ENCODE results near the gene SERHL2.
A peak's percentile ranks its signal among the peaks of the same experiment; 100 is the strongest.
"Not testable (repeated sequence)": the region's sequence is repeated elsewhere in the genome, so short reads cannot be mapped to it uniquely, and the experiment has no call there.

SERHL2 gene

DNA sequence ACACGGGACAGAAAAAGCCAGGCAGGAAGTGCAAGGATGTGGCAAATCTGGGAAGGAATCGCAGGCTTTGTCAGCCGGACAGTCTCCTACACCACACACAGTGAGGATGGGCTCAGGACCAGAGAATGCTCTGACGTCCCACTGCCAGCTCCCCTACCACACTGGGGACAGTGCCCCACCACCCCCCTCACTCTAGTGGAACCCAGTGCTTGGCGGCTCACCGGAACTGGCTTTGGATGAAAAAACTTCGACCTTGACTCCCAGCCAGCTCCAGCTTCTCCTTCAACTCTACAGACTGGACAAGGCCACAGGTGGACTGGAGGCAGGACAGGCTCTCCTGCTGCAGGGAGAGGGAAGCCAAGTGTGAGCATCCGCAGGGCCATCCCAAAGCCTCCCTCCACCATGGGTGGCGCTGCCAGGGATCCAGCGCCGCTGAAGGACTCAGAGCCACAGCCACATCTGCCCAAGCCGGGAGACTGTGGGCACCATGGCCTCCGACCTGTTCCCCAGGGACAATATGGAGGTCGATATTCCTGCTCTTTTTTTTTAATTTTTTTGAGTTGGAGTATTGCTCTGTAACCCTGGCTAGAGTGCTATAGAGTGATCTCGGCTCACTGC, 24.0 kb downstream of the SERHL2 start:
- H3K36me3 ChIP-seq (ENCODE audit: insufficient read depth, low read depth, low read length), result peaks cover 51% of the 10 kb centered on the region
- no peaks in the 10 kb centered on the region for H3K9me3 ChIP-seq (ENCODE audit: insufficient read depth, low read depth, low read length)
- H3K27ac ChIP-seq (ENCODE audit: low read length), result no peak overlapping the region
- H3K4me3 ChIP-seq (ENCODE audit: low read length), result no peak overlapping the region
- H3K9ac ChIP-seq (ENCODE audit: low read depth, low read length), result no peak overlapping the region
- H3K4me1 ChIP-seq (ENCODE audit: insufficient read depth, low read length), result no peaks in the 10 kb centered on the region
- H3K27me3 ChIP-seq (ENCODE audit: insufficient read depth, low read length), result no peaks in the 10 kb centered on the region

DNA sequence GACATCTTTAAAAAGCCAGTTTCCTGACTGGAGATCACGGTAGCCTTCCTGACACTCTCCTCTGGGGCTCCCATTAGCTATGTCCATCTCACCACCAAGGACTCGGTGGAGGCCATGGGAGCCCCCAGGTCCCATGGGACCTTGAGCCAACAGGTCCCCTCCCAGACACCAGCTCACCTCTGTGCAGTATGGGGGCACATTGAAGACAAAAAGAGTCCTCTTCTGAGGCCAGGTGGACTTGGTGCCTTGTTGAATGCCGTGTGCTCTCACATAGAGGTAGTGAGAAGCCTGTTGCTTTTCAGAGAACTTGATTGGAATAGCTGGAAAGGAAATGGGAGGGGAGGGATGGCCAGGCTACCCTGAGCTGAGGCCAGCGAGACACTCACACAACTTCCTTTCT, 26.3 kb downstream of the SERHL2 start:
- not testable (repeated sequence) for H3K4me1 ChIP-seq (ENCODE audit: insufficient read depth, low read length); H3K9ac ChIP-seq (ENCODE audit: low read depth, low read length); H3K27ac ChIP-seq (ENCODE audit: low read length); H3K9me3 ChIP-seq (ENCODE audit: insufficient read depth, low read depth, low read length); H3K4me3 ChIP-seq (ENCODE audit: low read length); H3K27me3 ChIP-seq (ENCODE audit: insufficient read depth, low read length)
- peaks cover 55% of the 10 kb centered on the region for H3K36me3 ChIP-seq (ENCODE audit: insufficient read depth, low read depth, low read length)

DNA sequence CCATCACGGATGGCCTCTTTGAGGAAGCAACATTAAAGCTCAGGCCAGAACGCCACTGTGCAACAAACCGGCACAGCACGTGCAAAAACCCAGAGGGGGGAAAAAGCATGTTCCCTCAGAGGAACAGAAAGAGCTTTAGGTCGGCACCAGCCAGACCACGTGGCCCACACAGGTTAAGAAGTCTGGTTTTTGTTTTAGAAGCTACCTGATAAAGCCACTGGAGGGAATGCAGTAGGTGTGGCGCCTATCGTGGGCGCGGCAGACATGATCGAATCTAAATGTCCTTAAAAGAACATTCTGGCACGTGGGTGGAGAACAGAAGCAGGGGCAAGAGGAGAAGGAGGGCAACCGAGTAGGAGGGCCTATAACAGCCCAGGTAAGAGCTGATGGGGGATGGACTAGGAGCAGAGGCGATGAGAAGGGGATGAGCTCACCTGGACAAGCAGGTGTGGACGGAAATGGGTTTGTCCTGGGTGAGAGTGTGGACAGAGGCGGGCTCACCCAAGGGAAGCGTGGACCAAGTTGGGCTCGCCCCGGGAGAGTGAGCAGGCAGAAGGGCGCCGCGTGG, 27.5 kb downstream of the SERHL2 start:
- not testable (repeated sequence) for H3K4me1 ChIP-seq (ENCODE audit: insufficient read depth, low read length); H3K27me3 ChIP-seq (ENCODE audit: insufficient read depth, low read length); H3K27ac ChIP-seq (ENCODE audit: low read length); H3K9me3 ChIP-seq (ENCODE audit: insufficient read depth, low read depth, low read length)
- Histone ChIP-seq H3K36me3 (ENCODE audit: insufficient read depth, low read depth, low read length) (peaks cover 68% of the 10 kb centered on the region), H3K4me3 (ENCODE audit: low read length) (peak overlapping the region; percentile 76), H3K9ac (ENCODE audit: low read depth, low read length) (peak overlapping the region; percentile 83)

DNA sequence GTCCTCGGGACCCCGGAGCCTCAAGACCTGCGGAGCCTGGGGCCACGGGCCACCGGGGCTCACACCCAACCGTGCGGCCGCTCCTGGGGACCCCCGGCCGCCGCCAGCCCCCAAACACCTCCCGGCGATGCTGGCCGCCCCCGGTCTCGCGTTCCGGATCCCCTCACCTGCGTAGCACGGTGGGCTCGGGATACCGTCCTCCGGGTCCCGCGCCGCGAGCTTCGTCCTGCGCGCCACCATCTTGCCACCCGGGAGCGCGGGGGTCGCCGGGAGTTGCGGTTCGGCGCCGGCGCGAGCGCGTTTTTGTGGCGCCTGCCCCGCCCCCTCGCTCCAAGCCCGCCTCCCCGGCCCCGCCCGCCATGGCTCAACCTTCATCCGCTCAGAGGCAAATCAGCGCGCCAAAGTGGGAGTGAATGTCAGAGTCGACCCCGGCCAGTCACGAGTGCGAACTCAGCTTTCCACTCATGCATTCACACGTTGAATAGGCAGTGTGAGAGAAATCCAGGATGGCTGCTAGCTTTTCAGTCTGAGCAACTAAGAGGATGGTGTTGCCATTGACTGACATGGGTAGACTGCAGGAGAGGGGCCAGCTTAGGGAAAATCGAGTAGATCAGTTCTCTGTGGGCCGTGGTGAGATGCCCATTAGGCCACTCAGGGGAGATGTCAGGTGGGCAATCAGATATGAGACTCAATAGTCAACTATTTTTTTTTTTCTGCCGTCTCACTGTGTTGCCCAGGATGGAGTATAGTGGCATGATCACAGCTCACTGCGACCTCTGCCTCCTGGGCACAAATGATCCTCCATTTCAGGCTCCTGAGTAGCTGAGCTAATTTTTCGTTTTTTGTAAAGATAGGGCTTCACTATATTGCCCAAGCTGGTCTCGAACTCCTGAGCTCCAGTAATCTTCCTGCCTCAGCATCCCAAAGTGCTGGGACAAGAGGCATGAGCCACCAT, 28.3 kb downstream of the SERHL2 start:
- Histone ChIP-seq H3K27me3 (ENCODE audit: insufficient read depth, low read length) (no peaks in the 10 kb centered on the region), H3K9me3 (ENCODE audit: insufficient read depth, low read depth, low read length) (no peaks in the 10 kb centered on the region), H3K4me3 (ENCODE audit: low read length) (peak overlapping the region; percentile 75), H3K4me1 (ENCODE audit: insufficient read depth, low read length) (no peaks in the 10 kb centered on the region), H3K27ac (ENCODE audit: low read length) (no peak overlapping the region), H3K9ac (ENCODE audit: low read depth, low read length) (peak overlapping the region; percentile 83), H3K36me3 (ENCODE audit: insufficient read depth, low read depth, low read length) (peaks cover 73% of the 10 kb centered on the region)

DNA sequence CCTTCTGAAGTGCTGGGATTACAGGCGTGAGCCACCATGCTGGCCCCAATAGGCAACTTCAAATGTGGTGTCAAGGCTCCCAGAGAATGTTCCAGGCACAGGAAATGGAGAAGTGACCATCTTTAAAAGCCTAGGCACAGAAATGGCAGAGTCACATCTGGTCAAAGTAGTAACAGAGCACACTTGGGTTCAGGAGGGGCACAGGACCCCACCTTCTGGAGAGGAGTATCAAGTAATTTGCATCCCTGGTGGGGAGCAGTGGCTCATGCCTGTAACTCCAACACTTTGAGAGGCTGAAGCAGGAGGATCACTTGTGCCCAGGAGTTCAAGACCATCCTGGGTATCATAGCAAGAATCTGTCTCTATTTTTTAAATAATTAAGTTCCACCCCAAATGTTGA, 29.2 kb downstream of the SERHL2 start:
- Histone ChIP-seq H3K4me1 (ENCODE audit: insufficient read depth, low read length) (no peaks in the 10 kb centered on the region), H3K27me3 (ENCODE audit: insufficient read depth, low read length) (no peaks in the 10 kb centered on the region), H3K4me3 (ENCODE audit: low read length) (no peak overlapping the region), H3K36me3 (ENCODE audit: insufficient read depth, low read depth, low read length) (peaks cover 73% of the 10 kb centered on the region), H3K9me3 (ENCODE audit: insufficient read depth, low read depth, low read length) (no peaks in the 10 kb centered on the region), H3K27ac (ENCODE audit: low read length) (no peak overlapping the region), H3K9ac (ENCODE audit: low read depth, low read length) (no peak overlapping the region)

DNA sequence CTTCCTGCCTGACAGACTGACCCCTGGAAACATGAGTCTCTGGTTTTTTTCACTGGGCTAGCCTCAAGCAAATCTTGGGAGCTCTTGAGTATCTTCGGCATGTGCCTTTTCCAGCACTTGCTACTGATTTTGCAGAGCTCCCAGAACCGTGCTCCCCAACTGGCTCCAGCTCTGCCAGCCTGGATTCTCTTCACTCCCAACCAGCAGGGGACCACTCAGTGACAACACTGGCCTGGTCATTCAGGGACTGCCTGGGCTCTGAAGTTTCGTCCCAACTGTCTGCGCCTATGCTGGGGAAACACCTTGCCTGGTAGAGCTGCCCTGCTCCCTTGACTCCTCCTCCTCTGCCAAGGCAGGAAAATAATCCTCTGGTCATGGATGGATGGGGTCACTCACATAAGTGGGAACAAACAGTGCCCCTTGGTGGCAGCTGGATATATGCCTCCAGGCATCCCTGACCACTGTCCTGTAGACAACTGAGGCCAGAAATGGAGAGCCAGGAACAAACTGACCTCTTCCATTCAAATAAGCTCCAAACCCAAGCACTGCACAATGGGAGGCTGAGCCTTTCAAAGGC, 30.7 kb downstream of the SERHL2 start:
- no peak overlapping the region for H3K4me3 ChIP-seq (ENCODE audit: low read length)
- H3K9ac ChIP-seq (ENCODE audit: low read depth, low read length), result no peak overlapping the region
- H3K9me3 ChIP-seq (ENCODE audit: insufficient read depth, low read depth, low read length), result no peaks in the 10 kb centered on the region
- H3K27me3 ChIP-seq (ENCODE audit: insufficient read depth, low read length), result no peaks in the 10 kb centered on the region
- no peaks in the 10 kb centered on the region for H3K4me1 ChIP-seq (ENCODE audit: insufficient read depth, low read length)
- H3K27ac ChIP-seq (ENCODE audit: low read length), result no peak overlapping the region
- peaks cover 70% of the 10 kb centered on the region for H3K36me3 ChIP-seq (ENCODE audit: insufficient read depth, low read depth, low read length)

DNA sequence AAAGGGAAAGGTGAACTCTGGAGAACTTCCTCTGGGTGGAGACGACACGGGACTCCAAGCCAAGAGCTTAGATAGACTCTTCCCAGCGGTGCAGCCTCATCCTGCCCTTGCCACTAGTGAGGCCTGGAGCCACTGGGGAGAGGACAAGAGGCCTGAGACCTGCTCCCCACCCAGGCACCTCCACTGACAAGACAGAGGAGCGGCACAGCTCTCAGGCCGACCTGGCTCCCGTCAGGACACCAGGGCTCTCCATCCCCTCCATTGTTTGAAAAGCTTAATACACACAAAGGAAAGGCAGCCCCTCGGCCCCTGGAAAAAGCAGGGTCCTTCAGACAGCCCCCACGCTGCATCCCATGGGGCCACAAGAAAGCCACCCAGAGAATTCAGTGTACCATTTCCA, 31.3 kb downstream of the SERHL2 start:
- H3K36me3 ChIP-seq (ENCODE audit: insufficient read depth, low read depth, low read length), result peaks cover 70% of the 10 kb centered on the region
- no peaks in the 10 kb centered on the region for H3K27me3 ChIP-seq (ENCODE audit: insufficient read depth, low read length)
- H3K4me1 ChIP-seq (ENCODE audit: insufficient read depth, low read length), result no peaks in the 10 kb centered on the region
- no peak overlapping the region for H3K4me3 ChIP-seq (ENCODE audit: low read length)
- no peak overlapping the region for H3K9ac ChIP-seq (ENCODE audit: low read depth, low read length)
- no peaks in the 10 kb centered on the region for H3K9me3 ChIP-seq (ENCODE audit: insufficient read depth, low read depth, low read length)
- H3K27ac ChIP-seq (ENCODE audit: low read length), result no peak overlapping the region

DNA sequence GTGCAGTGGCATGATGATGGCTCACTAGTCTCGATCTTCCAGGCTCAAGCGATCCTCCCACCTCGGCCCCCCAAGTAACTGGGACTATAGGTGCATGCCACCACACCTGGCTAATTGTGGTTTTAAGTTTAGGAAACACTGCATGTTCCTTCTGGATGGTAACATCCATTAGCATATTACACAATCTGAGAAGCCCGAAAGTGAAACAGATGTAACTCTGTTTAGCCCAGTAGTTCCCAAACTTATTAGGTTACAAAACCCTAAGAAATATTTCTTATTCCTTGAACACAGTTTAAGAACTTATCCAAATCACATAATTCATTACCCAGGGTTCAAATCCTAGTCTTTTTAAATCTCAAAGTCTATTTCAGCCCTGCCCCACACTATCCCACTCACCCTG, 32.6 kb downstream of the SERHL2 start:
- Histone ChIP-seq H3K27ac (ENCODE audit: low read length) (no peak overlapping the region), H3K4me3 (ENCODE audit: low read length) (no peak overlapping the region), H3K9ac (ENCODE audit: low read depth, low read length) (no peak overlapping the region), H3K4me1 (ENCODE audit: insufficient read depth, low read length) (no peaks in the 10 kb centered on the region), H3K36me3 (ENCODE audit: insufficient read depth, low read depth, low read length) (peaks cover 81% of the 10 kb centered on the region), H3K27me3 (ENCODE audit: insufficient read depth, low read length) (no peaks in the 10 kb centered on the region), H3K9me3 (ENCODE audit: insufficient read depth, low read depth, low read length) (no peaks in the 10 kb centered on the region)

DNA sequence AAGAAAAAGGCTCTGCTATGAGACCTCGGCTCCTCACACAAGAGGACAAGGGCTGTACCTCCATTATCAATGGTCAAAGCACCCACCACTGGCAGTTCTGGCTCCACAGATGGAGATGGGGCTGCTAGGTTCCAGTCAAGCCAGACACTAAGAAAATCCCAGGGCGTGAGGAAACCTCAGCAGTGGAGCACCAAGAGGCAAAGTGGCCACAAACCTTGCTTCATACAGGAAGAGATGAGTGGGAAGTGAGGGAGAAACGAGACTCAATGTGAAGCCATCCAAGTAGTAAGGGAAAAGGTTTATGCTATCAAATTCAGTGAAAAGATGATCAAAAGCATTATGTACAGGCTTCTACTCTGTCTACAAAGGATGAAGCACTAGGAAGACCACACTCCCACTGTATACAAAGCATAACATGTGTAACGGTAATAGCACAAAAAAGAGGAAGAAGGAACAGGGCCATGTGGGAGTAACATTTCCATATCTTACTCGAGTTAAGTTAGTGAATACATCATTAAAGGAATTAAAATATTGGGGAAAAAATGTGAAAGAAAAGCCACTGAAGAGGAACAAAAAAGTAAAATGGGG, 33.9 kb downstream of the SERHL2 start:
- Histone ChIP-seq H3K9ac (ENCODE audit: low read depth, low read length) (no peak overlapping the region), H3K27ac (ENCODE audit: low read length) (no peak overlapping the region), H3K4me3 (ENCODE audit: low read length) (no peak overlapping the region), H3K4me1 (ENCODE audit: insufficient read depth, low read length) (no peaks in the 10 kb centered on the region), H3K36me3 (ENCODE audit: insufficient read depth, low read depth, low read length) (peaks cover 94% of the 10 kb centered on the region), H3K27me3 (ENCODE audit: insufficient read depth, low read length) (no peaks in the 10 kb centered on the region), H3K9me3 (ENCODE audit: insufficient read depth, low read depth, low read length) (no peaks in the 10 kb centered on the region)

DNA sequence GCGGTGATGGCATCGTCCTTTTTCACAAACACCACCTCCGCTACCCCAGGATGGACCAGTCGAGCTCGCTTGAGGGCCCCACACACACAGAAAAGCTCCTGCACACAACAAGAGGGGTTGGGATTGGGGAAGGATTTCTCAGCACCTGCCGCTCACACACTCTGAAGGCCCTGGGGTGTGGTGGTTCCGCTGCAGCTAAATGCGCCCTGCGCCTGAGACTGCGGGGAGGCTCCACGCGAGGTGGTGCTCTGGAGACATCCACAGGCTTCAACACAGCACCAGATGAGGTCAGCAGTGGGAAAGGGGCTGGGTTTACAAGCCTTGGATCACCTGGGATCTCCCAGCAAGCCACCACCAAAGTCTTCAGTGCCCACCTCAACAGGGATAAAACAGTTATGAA, 38.2 kb downstream of the SERHL2 start:
- H3K9me3 ChIP-seq (ENCODE audit: insufficient read depth, low read depth, low read length), result no peaks in the 10 kb centered on the region
- no peaks in the 10 kb centered on the region for H3K27me3 ChIP-seq (ENCODE audit: insufficient read depth, low read length)
- H3K4me3 ChIP-seq (ENCODE audit: low read length), result no peak overlapping the region
- H3K4me1 ChIP-seq (ENCODE audit: insufficient read depth, low read length), result no peaks in the 10 kb centered on the region
- no peak overlapping the region for H3K9ac ChIP-seq (ENCODE audit: low read depth, low read length)
- H3K36me3 ChIP-seq (ENCODE audit: insufficient read depth, low read depth, low read length), result peaks cover 95% of the 10 kb centered on the region
- no peak overlapping the region for H3K27ac ChIP-seq (ENCODE audit: low read length)

DNA sequence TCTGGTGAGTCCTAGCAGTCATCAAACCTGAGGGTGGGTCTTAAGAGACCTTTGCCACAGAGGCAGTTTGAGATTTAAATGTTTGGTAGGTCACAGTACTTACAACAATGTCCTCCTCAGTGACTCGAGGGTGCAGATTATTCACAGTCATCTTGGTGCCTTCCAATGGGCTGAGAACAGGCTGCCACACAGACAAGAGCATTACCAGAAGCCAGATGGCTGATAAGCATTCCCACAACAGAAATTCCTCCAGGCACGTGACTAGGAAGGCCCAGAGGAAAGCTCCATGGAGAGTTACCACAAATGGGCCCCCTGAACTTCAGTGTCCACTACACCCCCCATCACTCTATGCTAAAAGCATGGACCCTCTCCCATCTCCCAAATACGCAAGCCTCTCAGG, 41.7 kb downstream of the SERHL2 start:
- Histone ChIP-seq H3K9ac (ENCODE audit: low read depth, low read length) (no peak overlapping the region), H3K36me3 (ENCODE audit: insufficient read depth, low read depth, low read length) (peaks cover 95% of the 10 kb centered on the region), H3K9me3 (ENCODE audit: insufficient read depth, low read depth, low read length) (no peaks in the 10 kb centered on the region), H3K27ac (ENCODE audit: low read length) (no peak overlapping the region), H3K27me3 (ENCODE audit: insufficient read depth, low read length) (no peaks in the 10 kb centered on the region), H3K4me1 (ENCODE audit: insufficient read depth, low read length) (no peaks in the 10 kb centered on the region), H3K4me3 (ENCODE audit: low read length) (no peak overlapping the region)

All from iPS-20b (cell line).